HepG2 (cell line): Measurements from ENCODE around the gene HIRA. TPM values are rescaled to one million over a fixed set of nuclear protein-coding genes. Genes with fewer than 3 reads are reported as not detected.
"Not testable (repeated sequence)": the region's sequence is repeated elsewhere in the genome, so short reads cannot be mapped to it uniquely, and the experiment has no call there.

Experiments
- ATAC-seq: fragments of 200-7000 bp; cut with Tn5 transposase; 3 replicates; pipeline ENCODE4 v1.9.1; 2020; ENCODE audit warnings: mild to moderate bottlenecking, moderate library complexity
- BruUV-seq: library from RNA; stranded (reverse); fragments of 400-500 nt; replicated peaks from 2 replicates; lab custom pipeline; 2021; lab: Mats Ljungman, UMichigan
- CTCF ChIA-PET: fragments of 300-600 bp; formaldehyde crosslinking; extraction: SDS; loops from one replicate; lab custom pipeline; 2021; ENCODE audit warnings: low total read pairs, inconsistent platforms, low intra/inter-chr PET ratio; lab: Yijun Ruan, JAX
- POLR2A ChIA-PET: fragments of 350-600 bp; sonication (Branson Sonifier 250); formaldehyde crosslinking; loops from one replicate; lab custom pipeline; 2020; ENCODE audit warnings: antibody characterized with exemption, inconsistent platforms; lab: Yijun Ruan, JAX
- DNase-seq: peaks from one replicate; pipeline ENCODE4 v3.0.0-alpha.2; 2015; ENCODE audit warnings: low spot score
- FAIRE-seq: peaks from 3 replicates; lab custom pipeline; 2011; peaks lifted over from hg19 to GRCh38; lab: Jason Lieb, UNC
- H2AFZ ChIP-seq: one replicate; pipeline ENCODE4 v1.6.1; 2011; ENCODE audit warnings: low read length, inconsistent platforms
- H3K27ac ChIP-seq: fragments of 300-600 bp; 3 replicates; pipeline ENCODE4 v1.8.0; 2011; ENCODE audit warnings: mixed run types, mild to moderate bottlenecking, mixed read lengths, low read length, inconsistent platforms; ENCODE audit not compliant: insufficient read depth; ENCODE audit errors: extremely low read length
- H3K27me3 ChIP-seq, 2 experiments: fragments of 200-600 bp in 1 of 2; 2 replicates in 1 of 2; 3 replicates in 1 of 2; pipeline versions ENCODE4 v1.6.0 to v1.8.0; 2011; ENCODE audit warnings: low read length in 2 of 2, mild to moderate bottlenecking in 2 of 2, moderate library complexity in 2 of 2, inconsistent platforms in 1 of 2; ENCODE audit not compliant: insufficient read depth in 2 of 2, control insufficient read depth in 1 of 2
- H3K36me3 ChIP-seq, 2 experiments: fragments of 200-600 bp in 1 of 2; replicated peaks in 1 of 2; 2 replicates in 1 of 2; 3 replicates in 1 of 2; pipeline versions ENCODE4 v1.5.1 to v1.8.0; 2011; ENCODE audit warnings: low read length in 2 of 2, inconsistent platforms in 1 of 2; ENCODE audit not compliant: insufficient read depth in 2 of 2, control insufficient read depth in 1 of 2
- H3K4me1 ChIP-seq: 2 replicates; pipeline ENCODE4 v1.5.1; 2012; ENCODE audit warnings: low read length, inconsistent platforms; ENCODE audit not compliant: insufficient read depth
- H3K4me2 ChIP-seq: 2 replicates; pipeline ENCODE4 v1.6.0; 2011; ENCODE audit warnings: low read depth, low read length, inconsistent platforms
- H3K4me3 ChIP-seq, 3 experiments: fragments of 200-600 bp in 1 of 3; sonication (generic), shearing (Covaris generic) in 1 of 3; replicated peaks in 1 of 3; 2 replicates each; pipeline ENCODE4 v1.5.1; 2011 to 2016; ENCODE audit warnings: low read length in 3 of 3, inconsistent platforms in 2 of 3, low read depth in 2 of 3, mild to moderate bottlenecking in 2 of 3, control low read depth in 1 of 3, mixed read lengths in 1 of 3; ENCODE audit not compliant: insufficient read depth in 1 of 3
- H3K79me2 ChIP-seq: one replicate; pipeline ENCODE4 v1.6.1; 2011; ENCODE audit warnings: low read length, inconsistent platforms; ENCODE audit not compliant: insufficient read depth
- H3K9ac ChIP-seq: 2 replicates; pipeline ENCODE4 v1.6.0; 2011; ENCODE audit warnings: mild to moderate bottlenecking, low read depth, low read length, inconsistent platforms; ENCODE audit not compliant: insufficient read depth
- H3K9me3 ChIP-seq: 2 replicates; pipeline ENCODE4 v1.5.1; 2012; ENCODE audit warnings: mild to moderate bottlenecking, low read length
- H4K20me1 ChIP-seq: 2 replicates; pipeline ENCODE4 v1.6.0; 2011; ENCODE audit warnings: inconsistent platforms, mild to moderate bottlenecking, low read length, moderate library complexity; ENCODE audit not compliant: insufficient read depth
- HNRNPLL ChIP-seq: fragments of 200-400 bp; formaldehyde crosslinking; IDR thresholded peaks from 2 replicates; pipeline ENCODE4 v1.6.1; 2017; ENCODE audit warnings: mild to moderate bottlenecking, low read depth, low read length; ENCODE audit not compliant: poor library complexity, severe bottlenecking
- MTF1 ChIP-seq: sonication (generic); formaldehyde crosslinking; IDR thresholded peaks from 2 replicates; pipeline ENCODE4 v1.5.0; 2020; ENCODE audit warnings: missing genetic modification reagents
- WGBS: methylation state at CpG from one replicate; pipeline ENCODE4 v1.1.6; 2017; ENCODE audit warnings: low lambda C conversion rate; 5-methylcytosine and 5-hydroxymethylcytosine counted together
- in situ Hi-C: cut with HindIII; loops from 2 replicates; pipeline ENCODE4 v1.10.0; 2017; ENCODE audit warnings: low pct_unique_long_range_greater_than_20kb; ENCODE audit not compliant: extremely low pct_ligation_motif_present
- intact Hi-C: fragments of 100-400 bp; cut with micrococcal nuclease; formaldehyde crosslinking; loops from one replicate; pipeline ENCODE4 v1.10.0; 2022; ENCODE audit not compliant: unreplicated experiment
- polyA plus RNA-seq, 8 experiments: library from polyadenylated mRNA; depleted of rRNA in 3 of 8; stranded (reverse) in 7 of 8; unstranded in 1 of 8; fragments of >200 nt; fragmentation: Illumina TruSeq in 4 of 8; extraction: Trizol in 4 of 8; gene quantifications; 2 replicates each; pipeline versions ENCODE4 v1.2.1 to v1.2.3, GENCODE V29; 2011 to 2016; ENCODE audit warnings: low read depth in 4 of 8, missing spikeins in 1 of 8, mixed read lengths in 1 of 8; ENCODE audit not compliant: insufficient read depth in 1 of 8
- total RNA-seq, 5 experiments: library from RNA; depleted of rRNA; stranded (reverse); fragments of >200 nt; fragmentation: Illumina TruSeq; extraction: Trizol; gene quantifications; 2 replicates each; pipeline ENCODE4 v1.2.3, GENCODE V29; 2016; ENCODE audit warnings: low read depth in 1 of 5

The HIRA gene
- total and polyA plus RNA-seq, 2 of the 13 experiments (the other 11 are each of a cell fraction or from before 2014, with no cell fraction given): 21.5 to 29.2 TPM

DNA sequence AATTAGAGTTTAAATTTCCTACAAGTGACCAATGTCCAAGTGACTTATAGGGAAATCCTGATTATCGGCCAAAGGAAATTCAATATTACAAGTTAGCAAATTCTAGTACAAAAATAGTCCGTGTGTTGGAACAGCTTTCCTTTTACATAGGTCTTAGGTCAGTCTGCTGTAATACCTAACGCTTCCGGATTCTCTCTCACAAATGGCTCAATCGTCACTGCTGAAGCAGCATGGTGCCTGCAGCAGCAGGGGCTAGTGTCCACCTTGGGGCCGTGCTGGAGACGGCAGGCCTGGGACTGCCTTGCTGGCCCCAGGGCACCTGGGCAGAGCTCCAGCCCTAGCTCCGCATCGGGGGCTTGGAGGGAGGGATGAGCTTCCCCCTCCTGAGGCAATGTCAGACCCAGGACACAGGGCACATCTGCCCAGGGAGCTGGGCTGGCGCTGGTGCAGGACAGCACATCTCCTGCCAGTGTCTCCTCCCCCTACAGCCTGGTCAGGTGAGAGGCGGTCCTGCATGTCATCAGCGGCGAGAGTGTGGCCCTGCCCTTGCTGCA lies 100.6 kb downstream of the HIRA start:
- H3K36me3 ChIP-seq: peaks cover 14 to 51% of the 10 kb centered on the region in 2 experiments; a peak in 4 of 5 replicates
- no peak overlapping the region for H2AFZ ChIP-seq
- ChIA-PET POLR2A (no interaction called here), CTCF (no interaction called here)
- no peak overlapping the region for H3K4me2 ChIP-seq
- ATAC-seq (peak; percentile 35; the same call in 2 of the 3 replicates), DNase-seq (no peak), FAIRE-seq (no peak)
- TF ChIP-seq MTF1 (CRISPR knock-in tag): no peak
- TF ChIP-seq HNRNPLL: peak; percentile 20
- intact Hi-C loops: no loop called here
- H3K27ac ChIP-seq: no peak overlapping the region
- peaks cover 5% of the 10 kb centered on the region; the same call in 1 of the 2 replicates for H3K9me3 ChIP-seq
- H3K9ac ChIP-seq: no peak overlapping the region
- H3K27me3 ChIP-seq: no peaks in the 10 kb centered on the region
- BruUV-seq: no TSS peak
- H3K79me2 ChIP-seq: no peaks in the 10 kb centered on the region
- no peak overlapping the region for H3K4me3 ChIP-seq
- peaks cover 5% of the 10 kb centered on the region for H3K4me1 ChIP-seq
- no peaks in the 10 kb centered on the region for H4K20me1 ChIP-seq
- in situ Hi-C loops: no loop called here
- 99% methylated on average over 10 of the region's 13 CpGs for WGBS

DNA sequence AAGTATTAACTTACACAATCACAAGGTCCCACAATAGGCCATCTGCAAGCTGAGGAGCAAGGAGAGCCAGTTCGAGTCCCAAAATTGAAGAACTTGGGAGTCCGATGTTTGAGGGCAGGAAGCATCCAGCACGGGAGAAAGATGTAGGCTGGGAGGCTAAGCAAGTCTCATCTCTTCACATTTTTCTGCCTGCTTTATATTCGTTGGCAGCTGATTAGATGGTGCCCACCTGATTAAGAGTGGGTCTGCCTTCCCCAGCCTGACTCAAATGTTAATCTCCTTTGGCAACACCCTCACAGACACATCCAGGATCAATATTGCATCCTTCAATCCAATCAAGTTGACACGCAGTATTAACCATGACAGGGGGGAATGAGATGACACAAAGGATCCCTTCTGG lies 101.3 kb downstream of the HIRA start:
- H3K4me2 ChIP-seq, H4K20me1 ChIP-seq, CTCF ChIA-PET, DNase-seq, H3K4me3 ChIP-seq, H3K27me3 ChIP-seq, ATAC-seq, H3K27ac ChIP-seq, intact Hi-C loops, FAIRE-seq, H3K4me1 ChIP-seq, H3K9ac ChIP-seq, H2AFZ ChIP-seq, in situ Hi-C loops, BruUV-seq, H3K79me2 ChIP-seq, H3K9me3 ChIP-seq, POLR2A ChIA-PET: not testable (repeated sequence)
- 96% methylated on average over 5 of the region's 5 CpGs for WGBS
- H3K36me3 ChIP-seq: peaks cover 14 to 43% of the 10 kb centered on the region in 2 experiments; a peak in 4 of 5 replicates
